Measurements from ENCODE around the gene TBXAS1.
"Not testable (repeated sequence)": the region's sequence is repeated elsewhere in the genome, so short reads cannot be mapped to it uniquely, and the experiment has no call there.

TBXAS1 gene

DNA sequence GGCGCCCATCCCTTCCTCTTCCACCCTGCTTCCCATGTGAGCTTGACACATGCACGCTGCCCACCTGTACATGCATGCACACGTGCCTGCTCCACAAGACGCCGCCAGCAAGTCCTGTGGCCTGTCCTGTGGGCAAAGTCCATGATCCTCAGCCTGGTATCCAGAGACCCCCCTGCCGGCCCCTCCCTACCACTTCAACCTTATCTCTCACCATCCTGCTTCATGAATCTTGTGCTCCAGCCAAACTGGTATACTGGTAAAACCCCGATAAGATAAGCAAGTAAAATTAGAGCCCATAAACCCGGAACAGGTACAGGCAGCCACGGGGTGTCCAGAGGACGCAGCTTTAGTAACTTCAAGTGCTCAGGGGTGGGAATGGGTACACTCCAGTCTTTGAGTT lies 11.8 kb upstream of the TBXAS1 start:
- Mint-ChIP-seq H3K27me3 (no peaks in the 10 kb centered on the region), H3K27ac (no peak overlapping the region), H3K36me3 (no peaks in the 10 kb centered on the region), H3K4me1 (no peaks in the 10 kb centered on the region), H3K9me3 (peaks cover 12% of the 10 kb centered on the region), H3K4me3 (no peak overlapping the region)
- no peak for ATAC-seq

GRCh38 chr7:139820089-139820488 lies 9.0 kb upstream of the TBXAS1 start:
- no peak overlapping the region for H3K4me3 Mint-ChIP-seq
- peaks cover 12% of the 10 kb centered on the region for H3K9me3 Mint-ChIP-seq
- no peaks in the 10 kb centered on the region for H3K27me3 Mint-ChIP-seq
- H3K27ac Mint-ChIP-seq: no peak overlapping the region
- H3K36me3 Mint-ChIP-seq: no peaks in the 10 kb centered on the region
- no peaks in the 10 kb centered on the region for H3K4me1 Mint-ChIP-seq
- no peak for ATAC-seq

- peaks cover 6% of the 10 kb centered on the region for H3K9me3 Mint-ChIP-seq
- H3K4me1 Mint-ChIP-seq: no peaks in the 10 kb centered on the region
- H3K4me3 Mint-ChIP-seq: no peak overlapping the region
- no peaks in the 10 kb centered on the region for H3K27me3 Mint-ChIP-seq
- no peaks in the 10 kb centered on the region for H3K36me3 Mint-ChIP-seq
- no peak for ATAC-seq
- H3K27ac Mint-ChIP-seq: no peak overlapping the region
Observed at GRCh38 chr7:139821349-139822105, 7.5 kb upstream of the TBXAS1 start.

DNA sequence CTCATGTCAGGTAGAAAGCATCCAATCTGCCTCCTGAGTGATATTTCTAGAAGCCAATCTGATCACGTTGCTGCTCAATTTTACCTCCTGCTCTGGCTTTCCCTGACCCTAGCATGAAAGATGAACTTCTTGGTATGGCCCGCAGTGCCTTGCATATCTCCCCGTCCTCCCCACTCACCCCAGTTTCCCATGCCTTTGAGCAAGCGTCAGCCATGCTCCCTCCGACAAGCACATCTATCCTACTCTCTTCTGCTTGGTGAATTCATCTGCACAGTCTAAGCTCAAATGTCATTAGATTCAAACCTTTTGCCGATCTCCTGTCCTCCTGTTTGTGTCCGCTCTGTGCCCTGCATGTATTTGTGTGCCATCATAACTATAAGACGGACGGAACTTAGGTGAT lies 6.2 kb upstream of the TBXAS1 start:
- no peak overlapping the region for H3K4me3 Mint-ChIP-seq
- ATAC-seq: no peak
- no peaks in the 10 kb centered on the region for H3K27me3 Mint-ChIP-seq
- peaks cover 12% of the 10 kb centered on the region for H3K4me1 Mint-ChIP-seq
- H3K27ac Mint-ChIP-seq: no peak overlapping the region
- H3K9me3 Mint-ChIP-seq: no peaks in the 10 kb centered on the region
- H3K36me3 Mint-ChIP-seq: no peaks in the 10 kb centered on the region

DNA sequence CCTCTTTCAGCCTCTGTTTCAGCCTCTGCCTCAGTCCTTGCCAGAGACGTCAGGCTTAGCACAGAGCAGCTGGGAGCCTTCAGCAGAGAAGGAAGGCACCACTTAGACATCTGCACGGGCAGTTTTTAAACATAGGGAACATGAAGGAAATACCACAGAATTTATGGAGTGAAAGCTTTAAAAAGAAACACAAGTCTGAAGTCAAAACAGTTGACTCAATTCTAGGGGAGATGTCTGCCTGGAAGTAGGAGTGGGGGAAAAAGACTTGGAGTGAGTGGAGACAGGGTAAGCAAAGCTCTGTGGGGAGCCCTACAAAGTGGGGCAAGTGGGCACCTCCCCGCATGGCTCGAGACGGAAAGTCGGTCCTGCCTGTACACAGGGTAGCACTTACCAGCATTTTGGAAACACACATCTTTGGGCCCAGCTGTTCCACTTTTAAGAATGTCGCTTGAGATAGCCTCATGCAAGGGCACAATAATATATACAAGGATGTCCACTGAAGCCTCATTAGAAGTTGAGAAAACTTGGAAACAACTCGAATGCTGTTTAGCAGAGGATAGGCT lies 5.0 kb upstream of the TBXAS1 start:
- Mint-ChIP-seq H3K36me3 (no peaks in the 10 kb centered on the region), H3K27me3 (no peaks in the 10 kb centered on the region), H3K27ac (no peak overlapping the region), H3K9me3 (no peaks in the 10 kb centered on the region), H3K4me3 (no peak overlapping the region), H3K4me1 (peaks cover 23% of the 10 kb centered on the region)
- no peak for ATAC-seq

- peaks cover 39% of the 10 kb centered on the region for H3K4me1 Mint-ChIP-seq
- H3K27me3 Mint-ChIP-seq: no peaks in the 10 kb centered on the region
- no peaks in the 10 kb centered on the region for H3K36me3 Mint-ChIP-seq
- H3K27ac Mint-ChIP-seq: no peak overlapping the region
- ATAC-seq: no peak
- H3K4me3 Mint-ChIP-seq: no peak overlapping the region
- no peaks in the 10 kb centered on the region for H3K9me3 Mint-ChIP-seq
Observed at GRCh38 chr7:139825666-139826290, 3.3 kb upstream of the TBXAS1 start.

- H3K4me3 Mint-ChIP-seq: no peak overlapping the region
- H3K9me3 Mint-ChIP-seq: no peaks in the 10 kb centered on the region
- H3K36me3 Mint-ChIP-seq: peaks cover 2% of the 10 kb centered on the region
- ATAC-seq: no peak
- H3K4me1 Mint-ChIP-seq: peaks cover 48% of the 10 kb centered on the region
- H3K27me3 Mint-ChIP-seq: no peaks in the 10 kb centered on the region
- H3K27ac Mint-ChIP-seq: peak overlapping the region; percentile 41
Observed at GRCh38 chr7:139827042-139827441, 2.0 kb upstream of the TBXAS1 start.

DNA sequence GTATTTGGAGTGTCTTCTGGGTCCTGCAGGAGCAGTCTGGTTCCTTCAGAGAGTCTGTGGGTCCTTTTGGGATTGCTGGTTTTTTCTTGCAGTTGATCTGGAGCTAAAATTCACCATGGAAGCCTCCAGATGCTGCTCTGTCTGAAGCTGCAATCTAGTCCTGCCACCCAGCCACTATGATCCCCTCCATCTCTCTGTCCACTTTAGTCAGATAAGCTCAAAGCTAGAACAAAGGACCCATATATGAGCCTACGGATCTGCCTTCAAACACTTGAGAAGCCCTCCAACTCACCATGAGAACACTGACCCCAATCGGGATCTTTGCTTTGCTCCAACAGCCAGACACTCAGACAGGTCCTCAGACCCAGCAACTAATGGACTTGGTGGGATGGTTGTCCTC lies 618 bp upstream of the TBXAS1 start:
- no peak for ATAC-seq
- Mint-ChIP-seq H3K36me3 (peaks cover 14% of the 10 kb centered on the region), H3K4me1 (peaks cover 48% of the 10 kb centered on the region), H3K27ac (peak overlapping the region; percentile 88), H3K9me3 (peaks cover 3% of the 10 kb centered on the region), H3K27me3 (no peaks in the 10 kb centered on the region), H3K4me3 (no peak overlapping the region)

GRCh38 chr7:139829775-139830117 lies 682 bp downstream of the TBXAS1 start:
- Mint-ChIP-seq H3K27ac (peak overlapping the region; percentile 88), H3K4me3 (peak overlapping the region; percentile 73), H3K27me3 (no peaks in the 10 kb centered on the region), H3K36me3 (peaks cover 22% of the 10 kb centered on the region), H3K4me1 (peaks cover 48% of the 10 kb centered on the region), H3K9me3 (peaks cover 7% of the 10 kb centered on the region)
- no peak for ATAC-seq

- Mint-ChIP-seq H3K4me1 (peaks cover 48% of the 10 kb centered on the region), H3K27me3 (no peaks in the 10 kb centered on the region), H3K27ac (peak overlapping the region; percentile 88), H3K4me3 (peak overlapping the region; percentile 73), H3K36me3 (peaks cover 22% of the 10 kb centered on the region), H3K9me3 (peaks cover 7% of the 10 kb centered on the region)
- no peak for ATAC-seq
Observed at GRCh38 chr7:139830292-139830691, 1.2 kb downstream of the TBXAS1 start.

DNA sequence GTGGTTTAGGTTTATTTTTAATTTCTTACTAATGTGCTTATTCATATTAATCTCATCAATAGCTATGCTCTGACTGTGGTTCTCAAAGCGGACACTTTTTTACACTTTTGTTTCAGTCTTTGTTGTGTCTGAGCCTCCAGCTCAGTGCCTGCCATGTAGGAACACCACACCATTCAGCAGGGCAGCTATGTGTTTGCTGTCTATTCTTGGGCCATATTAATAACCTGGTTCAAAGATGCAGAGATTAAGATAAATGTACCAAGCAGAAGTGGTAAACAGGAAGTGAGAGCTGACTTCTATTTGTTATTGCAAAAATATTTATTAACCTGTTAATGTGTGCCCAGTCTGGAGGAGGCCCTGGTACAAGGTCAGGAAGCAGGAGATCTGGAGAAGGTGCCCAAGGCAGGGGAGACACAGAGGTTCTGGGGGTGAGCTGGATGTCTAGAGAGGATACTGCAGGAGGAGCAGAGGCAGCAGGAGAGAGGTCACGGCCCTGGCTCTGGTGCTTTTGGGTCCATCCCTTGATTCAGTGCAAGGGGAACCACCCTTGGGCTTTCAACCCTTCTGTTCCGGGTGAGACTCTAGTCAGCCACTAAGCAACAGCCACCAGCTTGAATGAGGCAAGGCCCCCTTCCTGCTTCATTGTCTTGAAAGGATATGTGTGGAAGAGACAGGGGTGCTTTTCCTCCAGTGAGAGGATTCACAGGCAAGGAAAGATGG lies 1.9 kb downstream of the TBXAS1 start:
- no peaks in the 10 kb centered on the region for H3K27me3 Mint-ChIP-seq
- H3K27ac Mint-ChIP-seq: peak overlapping the region; percentile 88
- ATAC-seq: peak; percentile 65
- H3K9me3 Mint-ChIP-seq: peaks cover 11% of the 10 kb centered on the region
- peaks cover 22% of the 10 kb centered on the region for H3K36me3 Mint-ChIP-seq
- peak overlapping the region; percentile 73 for H3K4me3 Mint-ChIP-seq
- peaks cover 48% of the 10 kb centered on the region for H3K4me1 Mint-ChIP-seq

DNA sequence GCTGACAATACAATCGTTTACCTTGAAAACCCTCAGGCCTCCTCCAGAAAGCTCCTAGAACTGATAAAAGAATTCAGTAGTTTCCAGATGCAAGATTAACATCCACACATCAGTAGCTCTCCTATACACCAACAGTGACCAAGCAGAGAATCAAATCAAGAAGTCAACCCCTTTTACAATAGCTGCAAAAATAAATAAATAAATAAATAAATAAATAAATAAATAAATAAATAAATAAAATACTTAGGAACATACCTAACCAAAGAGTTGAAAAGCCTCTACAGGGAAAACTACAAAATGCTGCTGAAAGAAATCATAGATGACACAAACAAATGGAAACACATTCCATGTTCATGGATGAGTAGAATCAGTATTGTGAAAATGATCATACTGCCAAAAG lies 6.8 kb downstream of the TBXAS1 start:
- H3K36me3 Mint-ChIP-seq: peaks cover 22% of the 10 kb centered on the region
- ATAC-seq, H3K4me3 Mint-ChIP-seq, H3K27ac Mint-ChIP-seq, H3K27me3 Mint-ChIP-seq: not testable (repeated sequence)
- peaks cover 15% of the 10 kb centered on the region for H3K4me1 Mint-ChIP-seq
- H3K9me3 Mint-ChIP-seq: peaks cover 20% of the 10 kb centered on the region

GRCh38 chr7:139837291-139837690 lies 8.2 kb downstream of the TBXAS1 start:
- not testable (repeated sequence) for H3K27me3 Mint-ChIP-seq, H3K4me3 Mint-ChIP-seq, H3K4me1 Mint-ChIP-seq, ATAC-seq, H3K27ac Mint-ChIP-seq
- Mint-ChIP-seq H3K36me3 (peaks cover 18% of the 10 kb centered on the region), H3K9me3 (peaks cover 20% of the 10 kb centered on the region)

- H3K27me3 Mint-ChIP-seq: no peaks in the 10 kb centered on the region
- H3K4me1 Mint-ChIP-seq: peaks cover 18% of the 10 kb centered on the region
- ATAC-seq: no peak
Observed at GRCh38 chr7:139838276-139838675, 9.2 kb downstream of the TBXAS1 start.

DNA sequence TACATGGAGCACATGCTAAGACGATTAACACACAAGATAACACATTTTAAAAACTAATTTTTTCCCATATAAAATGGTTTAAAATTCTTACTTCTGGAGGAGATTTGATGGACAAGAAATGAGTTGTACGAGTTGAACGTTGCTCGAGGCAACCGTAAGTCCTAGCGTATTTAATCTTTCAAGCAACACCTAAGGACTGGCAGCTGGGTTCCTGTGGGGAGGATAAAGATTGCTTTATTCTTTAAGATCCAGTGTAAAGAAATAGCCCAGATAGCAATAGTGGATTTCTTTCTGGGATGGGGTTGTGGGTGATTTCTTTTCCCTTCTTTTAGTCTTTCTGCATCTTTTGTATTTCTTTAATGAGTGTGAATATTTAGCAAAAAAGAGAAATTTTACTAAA lies 9.8 kb downstream of the TBXAS1 start:
- Mint-ChIP-seq H3K36me3 (peaks cover 6% of the 10 kb centered on the region), H3K27ac (no peak overlapping the region), H3K9me3 (peaks cover 18% of the 10 kb centered on the region), H3K4me1 (peaks cover 19% of the 10 kb centered on the region), H3K4me3 (no peak overlapping the region), H3K27me3 (no peaks in the 10 kb centered on the region)
- ATAC-seq: no peak

More at GRCh38 chr7:139838276-139838675, 9.2 kb downstream of the TBXAS1 start:
- no peak overlapping the region for H3K27ac Mint-ChIP-seq
- peaks cover 8% of the 10 kb centered on the region for H3K36me3 Mint-ChIP-seq
- H3K4me3 Mint-ChIP-seq: no peak overlapping the region
- peaks cover 18% of the 10 kb centered on the region for H3K9me3 Mint-ChIP-seq
